Activated naive CD8-positive, alpha-beta T cell treated with anti-CD3 and anti-CD28 coated beads, Interleukin-2, amount 50 U/mL, for 24 hours (primary cell): Measurements from ENCODE around the gene IFITM5.
"Not testable (repeated sequence)": the region's sequence is repeated elsewhere in the genome, so short reads cannot be mapped to it uniquely, and the experiment has no call there.

ENCODE experiments used
- ATAC-seq: fragments of 150-1000 bp; cut with Tn5 transposase; one replicate; pipeline ENCODE4 v1.10.0; 2021
- DNase-seq: peaks from one replicate; pipeline ENCODE4 v3.0.0; 2021
- H3K27ac Mint-ChIP-seq: one replicate; pipeline ENCODE4 v1.8.0; 2021; ENCODE audit warnings: mild to moderate bottlenecking, mixed read lengths
- H3K27me3 Mint-ChIP-seq: one replicate; pipeline ENCODE4 v1.8.0; 2021; ENCODE audit warnings: mixed read lengths
- H3K36me3 Mint-ChIP-seq: one replicate; pipeline ENCODE4 v1.8.0; 2021; ENCODE audit warnings: low read depth, mixed read lengths
- H3K4me1 Mint-ChIP-seq: one replicate; pipeline ENCODE4 v1.8.0; 2021; ENCODE audit warnings: mixed read lengths
- H3K4me3 Mint-ChIP-seq: one replicate; pipeline ENCODE4 v1.8.0; 2021; ENCODE audit warnings: mild to moderate bottlenecking, moderate library complexity, mixed read lengths
- H3K9me3 Mint-ChIP-seq: one replicate; pipeline ENCODE4 v1.8.0; 2021; ENCODE audit warnings: mixed read lengths

The IFITM5 gene

GRCh38 chr11:309979-310572, 10.8 kb upstream of the IFITM5 start:
- Mint-ChIP-seq H3K4me3 (peak overlapping the region; percentile 90), H3K27ac (peak overlapping the region; percentile 90), H3K4me1 (peaks cover 34% of the 10 kb centered on the region), H3K36me3 (peaks cover 22% of the 10 kb centered on the region)
- ATAC-seq, H3K9me3 Mint-ChIP-seq, H3K27me3 Mint-ChIP-seq, DNase-seq: not testable (repeated sequence)

- Mint-ChIP-seq H3K36me3 (peaks cover 12% of the 10 kb centered on the region), H3K4me1 (peaks cover 39% of the 10 kb centered on the region), H3K27ac (peak overlapping the region; percentile 90), H3K4me3 (peak overlapping the region; percentile 90)
- not testable (repeated sequence) for DNase-seq, H3K9me3 Mint-ChIP-seq, H3K27me3 Mint-ChIP-seq
- peak; percentile 3 for ATAC-seq
Measured at GRCh38 chr11:308740-309665, 9.7 kb upstream of the IFITM5 start.

GRCh38 chr11:307766-308708, 8.7 kb upstream of the IFITM5 start, which contains the start of gene IFITM2:
Gene IFITM2, plus strand, starts transcription at chr11:307816. Its CDS starts 377 bp downstream, at chr11:308193.
- Mint-ChIP-seq H3K27ac (peak within 1 kb of the TSS; percentile 90), H3K4me1 (peaks cover 44% of the 10 kb centered on the region), H3K4me3 (peak within 1 kb of the TSS; percentile 90)
- ATAC-seq (peak; percentile 37), DNase-seq (peak; percentile 70)
- H3K9me3 Mint-ChIP-seq, H3K27me3 Mint-ChIP-seq, H3K36me3 Mint-ChIP-seq: not testable (repeated sequence)

GRCh38 chr11:306645-307371, 7.5 kb upstream of the IFITM5 start:
- DNase-seq (no peak), ATAC-seq (no peak)
- H3K4me1 Mint-ChIP-seq = peaks cover 41% of the 10 kb centered on the region
- H3K36me3 Mint-ChIP-seq = peaks cover 9% of the 10 kb centered on the region
- H3K9me3 Mint-ChIP-seq = no peaks in the 10 kb centered on the region
- H3K27me3 Mint-ChIP-seq = peaks cover 3% of the 10 kb centered on the region
- H3K27ac Mint-ChIP-seq = no peak overlapping the region
- H3K4me3 Mint-ChIP-seq = peak overlapping the region; percentile 90

GRCh38 chr11:305844-306211, 6.5 kb upstream of the IFITM5 start:
- peaks cover 9% of the 10 kb centered on the region for H3K36me3 Mint-ChIP-seq
- ATAC-seq = no peak
- peaks cover 42% of the 10 kb centered on the region for H3K4me1 Mint-ChIP-seq
- no peaks in the 10 kb centered on the region for H3K9me3 Mint-ChIP-seq
- no peak overlapping the region for H3K27ac Mint-ChIP-seq
- H3K4me3 Mint-ChIP-seq = no peak overlapping the region
- DNase-seq = no peak
- H3K27me3 Mint-ChIP-seq = peaks cover 8% of the 10 kb centered on the region

- H3K9me3 Mint-ChIP-seq = no peaks in the 10 kb centered on the region
- peaks cover 14% of the 10 kb centered on the region for H3K27me3 Mint-ChIP-seq
- DNase-seq (peak; percentile 58), ATAC-seq (no peak)
- H3K36me3 Mint-ChIP-seq = peaks cover 9% of the 10 kb centered on the region
- no peak overlapping the region for H3K4me3 Mint-ChIP-seq
- peaks cover 47% of the 10 kb centered on the region for H3K4me1 Mint-ChIP-seq
- no peak overlapping the region for H3K27ac Mint-ChIP-seq
Measured at GRCh38 chr11:304915-305843, 5.9 kb upstream of the IFITM5 start.

- Mint-ChIP-seq H3K9me3 (no peaks in the 10 kb centered on the region), H3K27ac (no peak overlapping the region), H3K4me3 (no peak overlapping the region), H3K4me1 (peaks cover 46% of the 10 kb centered on the region), H3K27me3 (peaks cover 17% of the 10 kb centered on the region), H3K36me3 (peaks cover 1% of the 10 kb centered on the region)
- ATAC-seq (no peak), DNase-seq (no peak)
Measured at GRCh38 chr11:304061-304506, 4.8 kb upstream of the IFITM5 start.

GRCh38 chr11:303363-303762, 4.0 kb upstream of the IFITM5 start:
- Mint-ChIP-seq H3K27ac (no peak overlapping the region), H3K4me1 (peaks cover 49% of the 10 kb centered on the region), H3K27me3 (peaks cover 17% of the 10 kb centered on the region), H3K9me3 (no peaks in the 10 kb centered on the region), H3K4me3 (no peak overlapping the region), H3K36me3 (no peaks in the 10 kb centered on the region)
- DNase-seq = peak; percentile 43
- no peak for ATAC-seq

GRCh38 chr11:299951-300735, 817 bp upstream of the IFITM5 start:
- ATAC-seq = peak; percentile 5
- no peaks in the 10 kb centered on the region for H3K36me3 Mint-ChIP-seq
- H3K9me3 Mint-ChIP-seq = no peaks in the 10 kb centered on the region
- peaks cover 50% of the 10 kb centered on the region for H3K4me1 Mint-ChIP-seq
- H3K27me3 Mint-ChIP-seq = peaks cover 17% of the 10 kb centered on the region
- peak; percentile 44 for DNase-seq
- no peak overlapping the region for H3K4me3 Mint-ChIP-seq
- H3K27ac Mint-ChIP-seq = peak overlapping the region; percentile 19

GRCh38 chr11:298406-299065, 790 bp downstream of the IFITM5 start:
- ATAC-seq = peak; percentile 2
- peaks cover 17% of the 10 kb centered on the region for H3K27me3 Mint-ChIP-seq
- H3K9me3 Mint-ChIP-seq = no peaks in the 10 kb centered on the region
- no peak overlapping the region for H3K4me3 Mint-ChIP-seq
- H3K27ac Mint-ChIP-seq = peak overlapping the region; percentile 46
- no peaks in the 10 kb centered on the region for H3K36me3 Mint-ChIP-seq
- no peak for DNase-seq
- peaks cover 40% of the 10 kb centered on the region for H3K4me1 Mint-ChIP-seq

- DNase-seq (peak; percentile 48), ATAC-seq (peak; percentile 57)
- no peaks in the 10 kb centered on the region for H3K36me3 Mint-ChIP-seq
- H3K4me1 Mint-ChIP-seq = peaks cover 32% of the 10 kb centered on the region
- H3K27me3 Mint-ChIP-seq = peaks cover 15% of the 10 kb centered on the region
- H3K9me3 Mint-ChIP-seq = no peaks in the 10 kb centered on the region
- H3K27ac Mint-ChIP-seq = peak overlapping the region; percentile 74
- H3K4me3 Mint-ChIP-seq = peak overlapping the region; percentile 57
Measured at GRCh38 chr11:297586-298405, 1.5 kb downstream of the IFITM5 start.
